Measurements from ENCODE around the gene IMMP2L. TPM values are rescaled to one million over a fixed set of nuclear protein-coding genes. Genes with fewer than 3 reads are reported as not detected.

IMMP2L gene
- total RNA-seq, 2 experiments from 2014 or later: 8.9 to 18.7 TPM

DNA sequence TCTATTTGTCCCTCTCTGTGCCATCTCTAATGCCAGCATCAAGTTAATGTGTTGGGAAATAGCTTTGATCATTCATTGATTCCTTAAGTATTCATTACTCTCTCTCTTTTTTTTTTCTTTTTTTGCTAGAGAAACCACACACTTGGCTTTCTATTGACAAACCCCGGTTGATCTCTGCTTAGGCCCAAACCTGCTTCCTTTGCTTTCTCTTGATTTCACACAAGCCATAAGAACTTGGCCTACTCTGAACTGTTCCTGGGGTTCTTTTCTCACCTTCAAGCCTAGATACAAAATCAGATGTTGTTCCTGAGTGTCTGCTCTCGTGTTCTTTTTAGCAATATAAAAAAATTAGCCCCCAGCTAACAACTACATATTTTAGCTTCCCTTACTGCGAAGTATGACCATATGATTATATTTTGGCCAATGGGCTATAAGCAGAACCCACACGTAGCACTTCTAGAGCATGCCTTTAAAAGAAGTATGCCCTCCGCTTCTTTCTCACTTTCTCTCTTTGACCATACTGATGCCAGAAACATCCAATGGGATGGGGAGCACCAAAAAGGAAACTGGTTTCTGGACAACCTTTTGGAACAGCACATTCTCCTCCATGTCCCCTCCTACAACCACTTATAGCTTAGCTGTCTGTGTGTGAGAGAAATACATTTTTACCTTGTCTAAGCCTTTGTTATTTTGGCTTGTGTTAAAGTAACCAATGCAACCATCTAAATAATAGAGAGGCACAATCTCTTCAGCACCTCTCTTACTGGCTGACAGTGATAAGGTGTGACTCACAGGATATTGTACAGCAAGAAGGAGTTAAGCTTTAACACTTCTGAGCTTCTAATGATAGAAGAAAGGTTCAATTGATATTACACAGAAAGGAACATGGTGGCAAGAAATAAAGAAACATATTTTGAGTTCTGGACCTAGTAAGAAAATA, 568.0 kb downstream of the IMMP2L start:
- Histone ChIP-seq H3K4me3 (ENCODE audit: low read length) (no peak overlapping the region), H3K36me3 (ENCODE audit: insufficient read depth, low read length) (no peaks in the 10 kb centered on the region), H3K27ac (ENCODE audit: low read depth in 1 of 2, low read length in 2 of 2) (peak overlapping the region in 1 of 2 donors; percentile 1), H3K9me3 (ENCODE audit: control insufficient read depth in 1 of 2, insufficient read depth in 1 of 2, low read length in 2 of 2) (no peaks in the 10 kb centered on the region), H3K4me1 (ENCODE audit: insufficient read depth, low read length) (peaks cover 3% of the 10 kb centered on the region), H3K27me3 (ENCODE audit: control insufficient read depth in 1 of 2, insufficient read depth in 2 of 2, low read length in 2 of 2) (no peaks in the 10 kb centered on the region)
- Mint-ChIP-seq H3K36me3 (ENCODE audit: low read depth) (no peaks in the 10 kb centered on the region), H3K4me1 (ENCODE audit: low read depth) (peaks cover 43% of the 10 kb centered on the region), H3K27me3 (no peaks in the 10 kb centered on the region), H3K9me3 (no peaks in the 10 kb centered on the region), H3K4me3 (peak overlapping the region; percentile 18), H3K27ac (peak overlapping the region; percentile 82)
- DNase-seq (no peak), ATAC-seq (ENCODE audit: poor library complexity) (peak; percentile 86)
- TF ChIP-seq, protein P1, sequence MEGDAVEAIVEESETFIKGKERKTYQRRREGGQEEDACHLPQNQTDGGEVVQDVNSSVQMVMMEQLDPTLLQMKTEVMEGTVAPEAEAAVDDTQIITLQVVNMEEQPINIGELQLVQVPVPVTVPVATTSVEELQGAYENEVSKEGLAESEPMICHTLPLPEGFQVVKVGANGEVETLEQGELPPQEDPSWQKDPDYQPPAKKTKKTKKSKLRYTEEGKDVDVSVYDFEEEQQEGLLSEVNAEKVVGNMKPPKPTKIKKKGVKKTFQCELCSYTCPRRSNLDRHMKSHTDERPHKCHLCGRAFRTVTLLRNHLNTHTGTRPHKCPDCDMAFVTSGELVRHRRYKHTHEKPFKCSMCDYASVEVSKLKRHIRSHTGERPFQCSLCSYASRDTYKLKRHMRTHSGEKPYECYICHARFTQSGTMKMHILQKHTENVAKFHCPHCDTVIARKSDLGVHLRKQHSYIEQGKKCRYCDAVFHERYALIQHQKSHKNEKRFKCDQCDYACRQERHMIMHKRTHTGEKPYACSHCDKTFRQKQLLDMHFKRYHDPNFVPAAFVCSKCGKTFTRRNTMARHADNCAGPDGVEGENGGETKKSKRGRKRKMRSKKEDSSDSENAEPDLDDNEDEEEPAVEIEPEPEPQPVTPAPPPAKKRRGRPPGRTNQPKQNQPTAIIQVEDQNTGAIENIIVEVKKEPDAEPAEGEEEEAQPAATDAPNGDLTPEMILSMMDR (IDR thresholded peaks at IDR 0.05): no peak
- intact Hi-C loops (cut with DNase I, micrococcal nuclease): loop anchor here in 1 of 2 experiments (5.0 kb wide), 1 partner anchor 33 kb away; no protein-coding TSS in a partner anchor
- ChIA-PET POLR2A (interaction anchor here (0.6 to 1.1 kb wide), 7 partner anchors 20 to 415 kb away, joined by 3 to 4 read pairs (median 3); no protein-coding TSS in a partner anchor), CTCF (interaction anchor here (0.8 kb wide), 1 partner anchor 79 kb away, joined by 3 read pairs; no protein-coding TSS in a partner anchor)

DNA sequence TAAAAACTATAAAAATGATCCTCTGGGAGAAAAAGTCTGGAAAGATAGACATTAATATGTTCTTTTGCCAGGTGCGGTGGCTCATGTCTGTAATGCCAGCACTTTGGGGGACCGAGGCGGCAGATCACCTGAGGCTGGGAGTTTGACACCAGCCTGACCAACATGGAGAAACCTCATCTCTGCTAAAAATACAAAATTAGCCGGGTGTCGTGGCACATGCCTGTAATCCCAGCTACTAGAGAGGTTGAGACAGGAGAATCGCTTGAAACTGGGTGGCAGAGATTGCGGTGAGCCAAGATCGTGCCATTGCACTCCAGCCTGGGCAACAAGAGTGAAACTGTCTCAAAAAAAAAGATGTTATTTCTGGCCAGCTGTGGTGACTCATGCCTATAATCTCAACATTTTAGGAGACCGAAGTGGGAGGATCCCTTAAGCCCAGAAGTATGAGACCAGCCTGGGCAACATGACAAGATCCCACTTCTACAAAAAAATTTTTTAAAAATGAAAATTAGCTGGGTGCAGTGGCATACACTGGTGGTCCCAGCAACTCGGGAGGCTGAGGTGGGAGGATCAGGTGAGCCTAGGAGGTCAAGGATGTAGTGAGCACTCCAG, 573.3 kb downstream of the IMMP2L start:
- H3K27me3 ChIP-seq (ENCODE audit: control insufficient read depth in 1 of 2, insufficient read depth in 2 of 2, low read length in 2 of 2): no peaks in the 10 kb centered on the region
- CTCF ChIA-PET: interaction anchor here (0.7 kb wide), 1 partner anchor 137 kb away, joined by 5 read pairs; no protein-coding TSS in a partner anchor
- Mint-ChIP-seq H3K9me3 (no peaks in the 10 kb centered on the region), H3K4me3 (no peak overlapping the region), H3K27me3 (no peaks in the 10 kb centered on the region), H3K4me1 (ENCODE audit: low read depth) (peaks cover 30% of the 10 kb centered on the region), H3K36me3 (ENCODE audit: low read depth) (no peaks in the 10 kb centered on the region), H3K27ac (no peak overlapping the region)
- no peaks in the 10 kb centered on the region for H3K9me3 ChIP-seq (ENCODE audit: control insufficient read depth in 1 of 2, insufficient read depth in 1 of 2, low read length in 2 of 2)
- ATAC-seq (ENCODE audit: poor library complexity): no peak
- peaks cover 3% of the 10 kb centered on the region for H3K4me1 ChIP-seq (ENCODE audit: insufficient read depth, low read length)
- no peak for DNase-seq
- TF ChIP-seq, protein P1 (IDR thresholded peaks at IDR 0.05): no peak
- no peak overlapping the region for H3K27ac ChIP-seq (ENCODE audit: low read depth in 1 of 2, low read length in 2 of 2)
- no peak overlapping the region for H3K4me3 ChIP-seq (ENCODE audit: low read length)
- no peaks in the 10 kb centered on the region for H3K36me3 ChIP-seq (ENCODE audit: insufficient read depth, low read length)
- intact Hi-C loops (cut with DNase I, micrococcal nuclease): no loop called here
- POLR2A ChIA-PET: interaction anchor here (1.2 kb wide), 1 partner anchor 11 kb away, joined by 4 read pairs; no protein-coding TSS in a partner anchor

DNA sequence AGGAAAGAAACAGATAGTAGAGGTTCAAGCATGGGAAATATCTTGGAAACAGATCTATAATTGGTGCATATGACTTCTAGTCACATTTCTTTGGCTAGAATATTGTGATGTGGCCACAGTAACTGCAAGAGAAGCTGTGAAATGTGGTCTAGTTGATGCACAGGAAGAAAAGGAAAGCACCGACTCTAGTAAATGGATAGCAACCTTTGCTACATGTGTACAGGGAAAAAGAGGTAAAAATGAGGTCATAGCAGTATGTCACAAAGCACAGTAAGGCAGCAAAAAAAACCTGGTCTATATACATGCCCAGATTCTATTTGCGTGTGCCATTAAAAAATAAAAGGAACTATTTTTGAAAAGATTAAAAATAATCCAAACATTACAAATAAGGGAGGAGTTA, 573.9 kb downstream of the IMMP2L start:
- Mint-ChIP-seq H3K4me1 (ENCODE audit: low read depth) (peaks cover 23% of the 10 kb centered on the region), H3K27ac (no peak overlapping the region), H3K27me3 (no peaks in the 10 kb centered on the region), H3K9me3 (no peaks in the 10 kb centered on the region), H3K4me3 (no peak overlapping the region), H3K36me3 (ENCODE audit: low read depth) (no peaks in the 10 kb centered on the region)
- Histone ChIP-seq H3K36me3 (ENCODE audit: insufficient read depth, low read length) (no peaks in the 10 kb centered on the region), H3K4me3 (ENCODE audit: low read length) (no peak overlapping the region), H3K27ac (ENCODE audit: low read depth in 1 of 2, low read length in 2 of 2) (no peak overlapping the region), H3K27me3 (ENCODE audit: control insufficient read depth in 1 of 2, insufficient read depth in 2 of 2, low read length in 2 of 2) (no peaks in the 10 kb centered on the region), H3K9me3 (ENCODE audit: control insufficient read depth in 1 of 2, insufficient read depth in 1 of 2, low read length in 2 of 2) (no peaks in the 10 kb centered on the region), H3K4me1 (ENCODE audit: insufficient read depth, low read length) (no peaks in the 10 kb centered on the region)
- ATAC-seq (ENCODE audit: poor library complexity) (no peak), DNase-seq (no peak)
- POLR2A ChIA-PET: interaction anchor here (1.2 kb wide), 1 partner anchor 11 kb away, joined by 4 read pairs; no protein-coding TSS in a partner anchor
- intact Hi-C loops (cut with DNase I, micrococcal nuclease): no loop called here
- TF ChIP-seq, protein P1 (IDR thresholded peaks at IDR 0.05): no peak
- CTCF ChIA-PET: no interaction called here
